GM23338 (cell line): ENCODE measurements around the gene DYNLRB1. TPM values are rescaled to one million over a fixed set of nuclear protein-coding genes. Genes with fewer than 3 reads are reported as not detected.

Experiments
- ATAC-seq: fragments of 200-7000 bp; cut with Tn5 transposase; 3 replicates; pipeline ENCODE4 v1.9.1; 2020
- DNase-seq: peaks from one replicate; pipeline ENCODE4 v3.0.0-alpha.2; 2015; ENCODE audit warnings: low spot score
- H2AFZ ChIP-seq: fragments of 200-600 bp; sonication (generic); 2 replicates; pipeline ENCODE4 v1.8.0; 2016; ENCODE audit warnings: antibody characterized with exemption, mild to moderate bottlenecking, moderate library complexity
- H3F3A ChIP-seq: fragments of 200-600 bp; sonication (generic); replicated peaks from 2 replicates; pipeline ENCODE4 v1.8.0; 2017; ENCODE audit warnings: antibody characterized with exemption, mixed run types, low read depth
- H3K27ac ChIP-seq: fragments of 200-600 bp; sonication (generic); 2 replicates; pipeline ENCODE4 v1.6.1; 2016; ENCODE audit warnings: low read depth
- H3K27me3 ChIP-seq: fragments of 200-600 bp; sonication (generic); 2 replicates; pipeline ENCODE4 v1.8.0; 2016; ENCODE audit warnings: mild to moderate bottlenecking, mixed run types, moderate library complexity; ENCODE audit not compliant: insufficient read depth
- H3K36me3 ChIP-seq: fragments of 200-600 bp; sonication (generic); 2 replicates; pipeline ENCODE4 v1.8.0; 2016; ENCODE audit warnings: mild to moderate bottlenecking; ENCODE audit not compliant: insufficient read depth
- H3K4me1 ChIP-seq: fragments of 200-600 bp; sonication (generic); 2 replicates; pipeline ENCODE4 v1.8.0; 2016; ENCODE audit warnings: mild to moderate bottlenecking, moderate library complexity; ENCODE audit not compliant: insufficient read depth
- H3K4me2 ChIP-seq: fragments of 200-600 bp; sonication (generic); 2 replicates; pipeline ENCODE4 v1.7.1; 2017; ENCODE audit warnings: mixed run types
- H3K4me3 ChIP-seq: fragments of 200-600 bp; sonication (generic); 2 replicates; pipeline ENCODE4 v1.6.1; 2016; ENCODE audit warnings: mixed run types
- H3K79me2 ChIP-seq: fragments of 200-600 bp; sonication (generic); replicated peaks from 2 replicates; pipeline ENCODE4 v1.8.0; 2017; ENCODE audit warnings: mild to moderate bottlenecking; ENCODE audit not compliant: insufficient read depth
- H3K9me2 ChIP-seq: fragments of 200-600 bp; sonication (generic); 2 replicates; pipeline ENCODE4 v1.8.0; 2017; ENCODE audit not compliant: insufficient read depth
- H4K20me1 ChIP-seq: fragments of 200-600 bp; sonication (generic); replicated peaks from 2 replicates; pipeline ENCODE4 v1.8.0; 2017; ENCODE audit warnings: mild to moderate bottlenecking; ENCODE audit not compliant: insufficient read depth
- H3K27ac Mint-ChIP-seq: 2 replicates; pipeline ENCODE4 v1.8.0; 2020; ENCODE audit warnings: inconsistent platforms, mild to moderate bottlenecking, moderate library complexity, mixed read lengths
- H3K27me3 Mint-ChIP-seq: 3 replicates; pipeline ENCODE4 v1.8.0; 2022; ENCODE audit warnings: low read depth, mild to moderate bottlenecking, moderate library complexity, mixed read lengths, inconsistent platforms; ENCODE audit not compliant: insufficient read depth, poor library complexity
- H3K36me3 Mint-ChIP-seq: 3 replicates; pipeline ENCODE4 v1.8.0; 2021; ENCODE audit warnings: low read depth, mild to moderate bottlenecking, inconsistent platforms, moderate library complexity, mixed read lengths
- H3K4me1 Mint-ChIP-seq: 3 replicates; pipeline ENCODE4 v1.8.0; 2020; ENCODE audit warnings: mild to moderate bottlenecking, inconsistent platforms, mixed read lengths
- H3K4me3 Mint-ChIP-seq: 3 replicates; pipeline ENCODE4 v1.8.0; 2021; ENCODE audit warnings: moderate library complexity, mild to moderate bottlenecking, inconsistent platforms, mixed read lengths
- H3K9me3 Mint-ChIP-seq: 3 replicates; pipeline ENCODE4 v1.8.0; 2020; ENCODE audit warnings: moderate library complexity, mild to moderate bottlenecking, inconsistent platforms, mixed read lengths
- CREB1 ChIP-seq: fragments of 250-450 bp; sonication (Bioruptor Pico); IDR thresholded peaks from 2 replicates; pipeline ENCODE4 v1.5.0; 2020; ENCODE audit warnings: low read depth, mild to moderate bottlenecking, moderate library complexity
- CTCF ChIP-seq, 2 experiments: fragments of 200-600 bp in 1 of 2; sonication (generic) in 1 of 2; conservative IDR thresholded peaks; 2 replicates each; pipeline versions ENCODE4 v1.5.1 to v1.6.1; 2016 to 2017; ENCODE audit warnings: antibody characterized with exemption in 2 of 2, low read depth in 2 of 2, mild to moderate bottlenecking in 2 of 2, moderate library complexity in 1 of 2
- ETS1 ChIP-seq: IDR thresholded peaks from 2 replicates; pipeline ENCODE4 v1.6.1; 2016; ENCODE audit warnings: antibody characterized with exemption
- EZH2 ChIP-seq: fragments of 200-600 bp; sonication (generic); IDR thresholded peaks from one replicate; pipeline ENCODE4 v1.8.0; 2017; ENCODE audit warnings: antibody characterized with exemption, mild to moderate bottlenecking, low read depth; ENCODE audit not compliant: unreplicated experiment
- EZH2phosphoT487 ChIP-seq: fragments of 200-600 bp; sonication (generic); IDR thresholded peaks from one replicate; pipeline ENCODE4 v1.8.1; 2018; ENCODE audit warnings: antibody characterized with exemption; ENCODE audit not compliant: unreplicated experiment
- JUNB ChIP-seq: IDR thresholded peaks from one replicate; pipeline ENCODE4 v1.6.1; 2016; ENCODE audit warnings: antibody characterized with exemption; ENCODE audit not compliant: unreplicated experiment
- NANOG ChIP-seq: IDR thresholded peaks from 2 replicates; pipeline ENCODE4 v1.6.1; 2016; ENCODE audit warnings: antibody characterized with exemption, borderline replicate concordance
- POLR2AphosphoS5 ChIP-seq: IDR thresholded peaks from 2 replicates; pipeline ENCODE4 v1.6.1; 2016; ENCODE audit warnings: antibody characterized with exemption, low read depth
- REST ChIP-seq: IDR thresholded peaks from one replicate; pipeline ENCODE4 v1.6.1; 2018; ENCODE audit warnings: antibody characterized with exemption; ENCODE audit not compliant: unreplicated experiment
- STAT1 ChIP-seq: IDR thresholded peaks from one replicate; pipeline ENCODE4 v1.6.1; 2016; ENCODE audit warnings: antibody characterized with exemption; ENCODE audit not compliant: unreplicated experiment
- ZNF114 ChIP-seq: fragments of 250-450 bp; sonication (Bioruptor Pico); IDR thresholded peaks from 2 replicates; pipeline ENCODE4 v1.5.0; 2020; ENCODE audit warnings: mild to moderate bottlenecking, moderate library complexity
- ZNF331 ChIP-seq: fragments of 250-450 bp; sonication (Bioruptor Pico); IDR thresholded peaks from 2 replicates; pipeline ENCODE4 v1.5.0; 2020; ENCODE audit warnings: low read depth, mild to moderate bottlenecking, moderate library complexity
- ZNF462 ChIP-seq: fragments of 250-450 bp; sonication (Bioruptor Pico); IDR thresholded peaks from 2 replicates; pipeline ENCODE4 v1.5.0; 2020; ENCODE audit warnings: mild to moderate bottlenecking, moderate library complexity
- polyA plus RNA-seq: library from polyadenylated mRNA; unstranded; fragments of >200 nt; fragmentation: Nextera tagmentation; extraction: Ambion mirVana; gene quantifications from 2 replicates; pipeline ENCODE4 v1.2.1, GENCODE V29; 2016
- total RNA-seq: library from RNA; depleted of rRNA; stranded (reverse); fragments of >200 nt; shearing (Covaris generic); gene quantifications from 2 replicates; pipeline ENCODE4 v1.2.3, GENCODE V29; 2014

Gene DYNLRB1
- total and polyA plus RNA-seq, 2 experiments from 2014 or later: 107 to 376 TPM

- no peak for DNase-seq
- peaks cover 4% of the 10 kb centered on the region for H3K36me3 Mint-ChIP-seq
These were observed 66.7 kb downstream of the DYNLRB1 start for GRCh38 chr20:34582911-34583310.

More at GRCh38 chr20:34582911-34583310, 66.7 kb downstream of the DYNLRB1 start:
- Mint-ChIP-seq H3K9me3 (no peaks in the 10 kb centered on the region), H3K27ac (no peak overlapping the region), H3K4me3 (no peak overlapping the region), H3K27me3 (peaks cover 4% of the 10 kb centered on the region), H3K4me1 (no peaks in the 10 kb centered on the region)
- H3K27ac ChIP-seq: no peak overlapping the region
- no peaks in the 10 kb centered on the region for H3K79me2 ChIP-seq
- no peaks in the 10 kb centered on the region for H3K9me2 ChIP-seq
- H3K4me1 ChIP-seq: no peaks in the 10 kb centered on the region
- H3K4me3 ChIP-seq: no peak overlapping the region
- no peak overlapping the region for H2AFZ ChIP-seq
- H3F3A ChIP-seq: no peaks in the 10 kb centered on the region
- no peak overlapping the region for H3K4me2 ChIP-seq
- no peaks in the 10 kb centered on the region for H3K27me3 ChIP-seq
- TF ChIP-seq ZNF331 (CRISPR knock-in tag) (no peak), ZNF114 (CRISPR knock-in tag) (no peak), JUNB (no peak), CTCF (conservative IDR thresholded peaks at IDR 0.05; ENCODE audit: low read depth in 2 of 2) (no peak), POLR2AphosphoS5 (no peak), ZNF462 (CRISPR knock-in tag) (no peak), STAT1 (no peak), ETS1 (no peak), NANOG (no peak), CREB1 (CRISPR knock-in tag) (no peak), EZH2 (no peak), EZH2phosphoT487 (no peak), REST (no peak)
- no peaks in the 10 kb centered on the region; the same call in 1 of the 2 replicates for H4K20me1 ChIP-seq
- ATAC-seq: no peak
- no peaks in the 10 kb centered on the region; the same call in 1 of the 2 replicates for H3K36me3 ChIP-seq
